K562 (cell line): ENCODE data around the gene SCN7A. TPM values are rescaled to one million over a fixed set of nuclear protein-coding genes. Genes with fewer than 3 reads are reported as not detected.

Source experiments
- ATF6 ChIP-seq: sonication (generic); formaldehyde crosslinking; IDR thresholded peaks from 2 replicates; pipeline ENCODE4 v1.4.0; 2020; ENCODE audit warnings: mild to moderate bottlenecking, missing genetic modification reagents
- BRD9 ChIP-seq: fragments of 450-650 bp; IDR thresholded peaks from 2 replicates; pipeline ENCODE4 v1.6.1; 2018; ENCODE audit warnings: low read depth; ENCODE audit not compliant: partially characterized antibody
- DPF2 ChIP-seq: fragments of 450-650 bp; IDR thresholded peaks from 2 replicates; pipeline ENCODE4 v1.6.1; 2016
- MGA ChIP-seq: fragments of 450-650 bp; IDR thresholded peaks from 2 replicates; pipeline ENCODE4 v1.6.1; 2016; ENCODE audit warnings: mild to moderate bottlenecking, moderate library complexity
- MNT ChIP-seq, 2 experiments: fragments of 450-650 bp; conservative IDR thresholded peaks; 2 replicates each; pipeline ENCODE4 v1.6.1; 2017; ENCODE audit warnings: mild to moderate bottlenecking in 2 of 2, moderate library complexity in 2 of 2
- NEUROD1 ChIP-seq: fragments of 150-350 bp; IDR thresholded peaks from 2 replicates; pipeline ENCODE4 v1.6.1; 2014; ENCODE audit warnings: borderline replicate concordance, low read length, low read depth; ENCODE audit not compliant: partially characterized antibody
- PPARD ChIP-seq: fragments of 250-450 bp; sonication (Bioruptor Pico); IDR thresholded peaks from 2 replicates; pipeline ENCODE4 v1.8.0; 2022; ENCODE audit warnings: inconsistent platforms, mild to moderate bottlenecking, moderate library complexity
- RBM34 ChIP-seq: fragments of 200-400 bp; formaldehyde crosslinking; IDR thresholded peaks from 2 replicates; pipeline ENCODE4 v1.6.1; 2018; ENCODE audit warnings: low read length, borderline replicate concordance; ENCODE audit not compliant: insufficient read depth
- SNRNP70 ChIP-seq: fragments of 200-400 bp; formaldehyde crosslinking; optimal IDR thresholded peaks from 2 replicates; pipeline ENCODE3; 2017; ENCODE audit warnings: low read depth, low read length
- SPI1 ChIP-seq: IDR thresholded peaks from 2 replicates; pipeline ENCODE4 v1.6.1; 2011; ENCODE audit warnings: low read depth, low read length, control low read depth, borderline replicate concordance
- TOE1 ChIP-seq, 2 experiments: fragments of 450-650 bp in 1 of 2; sonication (generic) in 1 of 2; formaldehyde crosslinking in 1 of 2; IDR thresholded peaks; 2 replicates each; pipeline versions ENCODE4 v1.7.1 to v1.8.0; 2016 to 2022; ENCODE audit warnings: borderline replicate concordance in 2 of 2, mild to moderate bottlenecking in 2 of 2, antibody characterized with exemption in 1 of 2, inconsistent platforms in 1 of 2, low read depth in 1 of 2, missing genetic modification reagents in 1 of 2, moderate library complexity in 1 of 2
- polyA plus RNA-seq, 8 experiments: library from polyadenylated mRNA; depleted of rRNA in 4 of 8; stranded (reverse) in 5 of 8; unstranded in 3 of 8; fragments of >200 nt; fragmentation: Nextera tagmentation in 2 of 8; fragmentation: Illumina TruSeq in 1 of 8; extraction: Ambion mirVana in 2 of 8; extraction: Trizol in 1 of 8; gene quantifications; 2 replicates each; pipeline versions ENCODE4 v1.2.1 to v1.2.3, GENCODE V29; 2011 to 2014; ENCODE audit warnings: inconsistent platforms in 1 of 8, missing spikeins in 1 of 8
- total RNA-seq, 7 experiments: library from RNA; depleted of rRNA in 6 of 7; stranded (reverse); fragments of >200 nt in 6 of 7; fragmentation: Illumina TruSeq in 2 of 7; extraction: Trizol in 2 of 7; gene quantifications; 2 replicates each; pipeline versions ENCODE4 v1.2.1 to v1.2.3, GENCODE V29; 2011 to 2021; ENCODE audit warnings: low replicate concordance in 1 of 7

The SCN7A gene
- total and polyA plus RNA-seq, 9 of the 15 experiments (the other 6 are each of a cell fraction or from before 2014, with no cell fraction given): under 0.01 to 0.05 (median 0.03) TPM; not detected in 3

- TF ChIP-seq TOE1 (IDR thresholded peaks at IDR 0.05; ENCODE audit: borderline replicate concordance) (no peak), TOE1 (CRISPR knock-in tag; IDR thresholded peaks at IDR 0.05; ENCODE audit: borderline replicate concordance, low read depth) (no peak), MNT (conservative IDR thresholded peaks at IDR 0.05) (peak in 1 of 2 experiments; percentile 36; a peak in 1 of 4 replicates), MGA (peak; percentile 42; the same call in 1 of the 2 replicates), DPF2 (peak; percentile 36; the same call in 1 of the 2 replicates), SNRNP70 (no peak), SPI1 (peak; percentile 87; the same call in 1 of the 2 replicates), ATF6 (no peak), NEUROD1 (no peak), RBM34 (no peak), BRD9 (no peak), PPARD (CRISPR knock-in tag) (no peak)
These were observed 80.8 kb downstream of the SCN7A start (continued) for GRCh38 chr2:166413255-166413654.
